ENCODE data around the gene POLR1E.

DNA sequence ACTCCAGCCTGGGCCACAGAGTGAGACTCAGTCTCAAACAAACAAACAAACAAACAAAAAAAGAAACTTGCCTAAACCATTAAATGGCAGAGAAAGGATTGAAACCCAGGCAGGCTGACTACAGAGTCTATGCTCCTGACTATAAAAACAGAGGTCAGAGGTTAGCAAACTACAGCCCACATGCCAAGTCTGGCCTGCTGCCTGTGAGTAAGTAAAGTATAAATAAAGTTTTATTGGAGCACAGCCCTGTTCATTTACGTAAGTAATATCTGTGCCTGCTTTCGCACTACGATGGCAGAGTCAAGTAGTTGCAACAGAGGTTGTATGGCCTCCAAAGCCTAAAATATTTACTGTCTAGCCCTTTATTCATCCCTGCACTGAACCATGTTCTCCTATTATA lies 11.6 kb downstream of the POLR1E start:
- TF ChIP-seq GATA3 (IDR thresholded peaks at IDR 0.05; ENCODE audit: low read depth, low read length) (no peak), GATA2 (IDR thresholded peaks at IDR 0.05; ENCODE audit: low read depth, low read length) (no peak)
